ENCODE results near the gene PRDX5.

PRDX5 gene

GRCh38 chr11:64284962-64285884, 32.7 kb upstream of the PRDX5 start, which contains the start of gene GPR137:
Gene GPR137, plus strand, starts transcription at chr11:64285848. Its CDS starts 677 bp downstream, at chr11:64286525.
- peak; percentile 74 for DNase-seq
- Histone ChIP-seq H3K4me3 (ENCODE audit: low read depth, low read length) (peak within 1 kb of the TSS; percentile 69), H3K27me3 (peaks cover 2% of the 10 kb centered on the region; the same call in 1 of the 2 replicates), H3K4me1 (no peaks in the 10 kb centered on the region), H3K9me3 (no peaks in the 10 kb centered on the region), H3K36me3 (no peaks in the 10 kb centered on the region)
- no peak for TF ChIP-seq CTCF (IDR thresholded peaks at IDR 0.05; ENCODE audit: low read depth, low read length)

GRCh38 chr11:64285885-64286800, 31.8 kb upstream of the PRDX5 start:
- H3K27me3 ChIP-seq, result peaks cover 11% of the 10 kb centered on the region
- no peaks in the 10 kb centered on the region for H3K4me1 ChIP-seq
- peak overlapping the region; percentile 69 for H3K4me3 ChIP-seq (ENCODE audit: low read depth, low read length)
- DNase-seq, result no peak
- no peaks in the 10 kb centered on the region for H3K36me3 ChIP-seq
- no peaks in the 10 kb centered on the region for H3K9me3 ChIP-seq
- TF ChIP-seq CTCF (IDR thresholded peaks at IDR 0.05; ENCODE audit: low read depth, low read length), result 0 out of 2 replicates have a peak, but pooled peaks have one; percentile 19

- Histone ChIP-seq H3K4me1 (no peaks in the 10 kb centered on the region), H3K36me3 (no peaks in the 10 kb centered on the region), H3K27me3 (peaks cover 17% of the 10 kb centered on the region), H3K4me3 (ENCODE audit: low read depth, low read length) (no peak overlapping the region), H3K9me3 (no peaks in the 10 kb centered on the region)
- no peak for DNase-seq
- TF ChIP-seq CTCF (IDR thresholded peaks at IDR 0.05; ENCODE audit: low read depth, low read length), result no peak
Measured at GRCh38 chr11:64286801-64287159, 31.1 kb upstream of the PRDX5 start.

GRCh38 chr11:64287676-64288352, 30.1 kb upstream of the PRDX5 start:
- TF ChIP-seq CTCF (IDR thresholded peaks at IDR 0.05; ENCODE audit: low read depth, low read length), result no peak
- Histone ChIP-seq H3K4me1 (no peaks in the 10 kb centered on the region), H3K9me3 (no peaks in the 10 kb centered on the region), H3K36me3 (no peaks in the 10 kb centered on the region), H3K27me3 (peaks cover 27% of the 10 kb centered on the region), H3K4me3 (ENCODE audit: low read depth, low read length) (no peak overlapping the region)
- DNase-seq, result no peak

GRCh38 chr11:64288353-64288750, 29.6 kb upstream of the PRDX5 start:
- no peak overlapping the region for H3K4me3 ChIP-seq (ENCODE audit: low read depth, low read length)
- H3K36me3 ChIP-seq, result no peaks in the 10 kb centered on the region
- no peak for TF ChIP-seq CTCF (IDR thresholded peaks at IDR 0.05; ENCODE audit: low read depth, low read length)
- H3K9me3 ChIP-seq, result no peaks in the 10 kb centered on the region
- no peak for DNase-seq
- H3K27me3 ChIP-seq, result peaks cover 33% of the 10 kb centered on the region
- no peaks in the 10 kb centered on the region for H3K4me1 ChIP-seq

All from BE2C (cell line).